ENCODE results near the gene RPS6KB2.

DNA sequence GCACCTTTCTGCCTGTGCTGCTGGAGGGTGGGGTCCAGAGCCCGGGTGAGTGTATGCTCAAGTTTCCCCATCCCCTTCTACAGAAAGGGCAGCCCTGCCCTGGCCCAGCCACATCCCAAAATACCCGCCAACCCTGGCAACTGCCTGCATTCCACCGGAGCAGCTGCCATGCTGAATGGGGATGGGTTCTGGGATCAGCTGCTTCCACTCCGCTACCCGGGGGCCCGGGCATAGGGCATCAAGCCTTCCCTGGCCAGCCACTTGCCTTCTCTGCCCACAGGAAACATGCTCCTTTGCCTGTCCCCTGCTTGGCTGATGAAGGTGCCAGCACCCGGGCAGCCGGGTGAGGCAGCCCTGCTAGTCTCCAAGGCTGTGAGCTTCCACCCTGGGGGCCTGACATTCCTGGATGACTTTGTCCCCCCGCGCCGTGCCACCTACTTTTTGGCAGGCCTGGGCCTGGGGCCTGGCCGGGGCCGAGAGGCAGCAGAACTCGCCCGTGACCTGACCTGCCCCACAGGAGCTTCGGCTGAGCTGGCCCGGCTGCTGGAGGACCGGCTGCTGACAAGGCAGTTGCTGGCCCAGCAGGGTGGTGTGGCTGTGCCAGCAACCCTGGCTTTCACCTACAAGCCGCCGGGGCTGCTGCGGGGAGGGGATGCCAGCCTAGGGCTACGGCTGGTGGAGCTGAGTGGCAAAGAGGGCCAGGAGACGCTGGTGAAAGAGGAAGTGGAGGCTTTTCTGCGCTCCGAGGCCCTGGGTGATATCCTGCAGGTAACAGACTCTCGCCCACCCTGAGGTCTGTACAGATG is 9.6 kb upstream of the RPS6KB2 start:
- TF ChIP-seq POLR2AphosphoS5 (IDR thresholded peaks at IDR 0.05; ENCODE audit: low read depth, low read length) (no peak), TAF1 (IDR thresholded peaks at IDR 0.05; ENCODE audit: borderline replicate concordance, insufficient read depth, low read length) (no peak), SIN3A (IDR thresholded peaks at IDR 0.05; ENCODE audit: borderline replicate concordance, insufficient read depth, low read length) (no peak)
